ENCODE measurements around the gene GTF2IRD1. TPM values are rescaled to one million over a fixed set of nuclear protein-coding genes. Genes with fewer than 3 reads are reported as not detected.

The GTF2IRD1 gene
- polyA plus RNA-seq, 3 donors, result not detected

GRCh38 chr7:74514131-74514591, 60.5 kb downstream of the GTF2IRD1 start:
- Mint-ChIP-seq H3K36me3 (no peaks in the 10 kb centered on the region), H3K27ac (peak overlapping the region in 1 of 7 donors; percentile 10), H3K4me1 (no peaks in the 10 kb centered on the region), H3K9me3 (peaks cover 0 to 4% (median 2%) of the 10 kb centered on the region in 7 donors), H3K4me3 (no peak overlapping the region), H3K27me3 (ENCODE audit: low read depth in 3 of 3) (peaks cover 0 to 2% (median 0%) of the 10 kb centered on the region in 3 donors)
- H3K4me3 ChIP-seq (replicated peaks in 1 of 3; ENCODE audit: low read depth in 2 of 3, low read length in 3 of 3), result no peak overlapping the region
- no peak overlapping the region for H3K27ac ChIP-seq (ENCODE audit: low read depth in 1 of 2, low read length in 2 of 2)
- no peak for DNase-seq
- intact Hi-C loops (cut with micrococcal nuclease), result no loop called here
- no peaks in the 10 kb centered on the region for H4K20me1 ChIP-seq (ENCODE audit: insufficient read depth, low read length)
- H2AFZ ChIP-seq (ENCODE audit: insufficient read depth, low read depth, low read length, poor library complexity, severe bottlenecking), result no peak overlapping the region
- H3K36me3 ChIP-seq (replicated peaks in 1 of 2; ENCODE audit: control insufficient read depth in 1 of 2, insufficient read depth in 2 of 2, low read length in 2 of 2), result no peaks in the 10 kb centered on the region
- no peaks in the 10 kb centered on the region for H3K27me3 ChIP-seq (ENCODE audit: control insufficient read depth in 2 of 2, insufficient read depth in 2 of 2, low read length in 2 of 2)
- no peaks in the 10 kb centered on the region for H3K4me1 ChIP-seq (ENCODE audit: control insufficient read depth in 1 of 2, insufficient read depth in 2 of 2, low read length in 2 of 2)
- WGBS (ENCODE audit: insufficient coverage), result 100% methylated on average over 6 of the region's 11 CpGs
- no peaks in the 10 kb centered on the region for H3K79me2 ChIP-seq (ENCODE audit: insufficient read depth, low read length)
- H3K4me2 ChIP-seq (replicated peaks; ENCODE audit: extremely low read depth, low read length, poor library complexity, severe bottlenecking), result no peak overlapping the region
- peaks cover 0 to 2% of the 10 kb centered on the region in 2 donors for H3K9me3 ChIP-seq (replicated peaks in 1 of 2; ENCODE audit: control insufficient read depth in 1 of 2, insufficient read depth in 1 of 2, low read length in 2 of 2)
- no peak for TF ChIP-seq CTCF (IDR thresholded peaks at IDR 0.05)
- H3K9ac ChIP-seq (ENCODE audit: insufficient read depth, low read length, poor library complexity, severe bottlenecking), result no peak overlapping the region

- no peak overlapping the region for H3K4me2 ChIP-seq (replicated peaks; ENCODE audit: extremely low read depth, low read length, poor library complexity, severe bottlenecking)
- H3K4me3 ChIP-seq (replicated peaks in 1 of 3; ENCODE audit: low read depth in 2 of 3, low read length in 3 of 3), result no peak overlapping the region
- WGBS (ENCODE audit: insufficient coverage), result 97% methylated on average over 7 of the region's 15 CpGs
- H4K20me1 ChIP-seq (ENCODE audit: insufficient read depth, low read length), result no peaks in the 10 kb centered on the region
- no peaks in the 10 kb centered on the region for H3K4me1 Mint-ChIP-seq
- H3K9me3 Mint-ChIP-seq, result peaks cover 0 to 14% (median 7%) of the 10 kb centered on the region in 7 donors
- no peak overlapping the region for H3K27ac ChIP-seq (ENCODE audit: low read depth in 1 of 2, low read length in 2 of 2)
- H3K4me1 ChIP-seq (ENCODE audit: control insufficient read depth in 1 of 2, insufficient read depth in 2 of 2, low read length in 2 of 2), result no peaks in the 10 kb centered on the region
- no peaks in the 10 kb centered on the region for H3K27me3 ChIP-seq (ENCODE audit: control insufficient read depth in 2 of 2, insufficient read depth in 2 of 2, low read length in 2 of 2)
- no peak overlapping the region for H2AFZ ChIP-seq (ENCODE audit: insufficient read depth, low read depth, low read length, poor library complexity, severe bottlenecking)
- H3K36me3 Mint-ChIP-seq, result no peaks in the 10 kb centered on the region
- no peak for DNase-seq
- TF ChIP-seq CTCF (IDR thresholded peaks at IDR 0.05), result no peak
- intact Hi-C loops (cut with micrococcal nuclease), result no loop called here
- H3K4me3 Mint-ChIP-seq, result no peak overlapping the region
- peak overlapping the region in 1 of 7 donors; percentile 7 for H3K27ac Mint-ChIP-seq
- no peak overlapping the region for H3K9ac ChIP-seq (ENCODE audit: insufficient read depth, low read length, poor library complexity, severe bottlenecking)
- H3K9me3 ChIP-seq (replicated peaks in 1 of 2; ENCODE audit: control insufficient read depth in 1 of 2, insufficient read depth in 1 of 2, low read length in 2 of 2), result peaks cover 0 to 11% of the 10 kb centered on the region in 2 donors
- peaks cover 0 to 2% (median 0%) of the 10 kb centered on the region in 3 donors for H3K27me3 Mint-ChIP-seq (ENCODE audit: low read depth in 3 of 3)
- H3K79me2 ChIP-seq (ENCODE audit: insufficient read depth, low read length), result no peaks in the 10 kb centered on the region
- no peaks in the 10 kb centered on the region for H3K36me3 ChIP-seq (replicated peaks in 1 of 2; ENCODE audit: control insufficient read depth in 1 of 2, insufficient read depth in 2 of 2, low read length in 2 of 2)
These were observed 61.6 kb downstream of the GTF2IRD1 start for GRCh38 chr7:74515276-74515675.

Data from CD14-positive monocyte (primary cell).